Sigmoid colon (tissue), 4 donors: ENCODE data around the gene TMEM185B.

Experiments
- CTCF ChIP-seq, 4 experiments: fragments of 450-650 bp in 3 of 4; fragments of 200-600 bp in 1 of 4; IDR thresholded peaks; one replicate each; pipeline ENCODE4 v1.5.1; 2016 to 2019; ENCODE audit warnings: antibody characterized with exemption in 4 of 4, mild to moderate bottlenecking in 3 of 4, moderate library complexity in 2 of 4
- POLR2AphosphoS5 ChIP-seq, 4 donors: sonication (generic); formaldehyde crosslinking; IDR thresholded peaks; one replicate each; pipeline ENCODE4 v1.6.1; 2017; ENCODE audit warnings: antibody characterized with exemption in 4 of 4

- TF ChIP-seq CTCF (IDR thresholded peaks at IDR 0.05) (no peak), POLR2AphosphoS5 (IDR thresholded peaks at IDR 0.05) (peak in 1 of 4 donors; percentile 45)
These were observed 16.5 kb upstream of the TMEM185B start for GRCh38 chr2:120239488-120240287.
